DOHH2 (cell line): ENCODE results near the gene OGDHL.

ENCODE experiments used
- H3F3A ChIP-seq: fragments of 200-600 bp; sonication (generic), shearing (Covaris generic); 2 replicates; pipeline ENCODE4 v1.6.0; 2016; ENCODE audit warnings: antibody characterized with exemption, mild to moderate bottlenecking; ENCODE audit not compliant: control insufficient read depth, insufficient read depth
- H3K27ac ChIP-seq: fragments of 200-600 bp; sonication (generic); 2 replicates; pipeline ENCODE4 v1.5.1; 2014; ENCODE audit warnings: low read depth, mild to moderate bottlenecking, low read length, moderate library complexity
- H3K27me3 ChIP-seq: fragments of 200-600 bp; sonication (generic); 2 replicates; pipeline ENCODE4 v1.6.1; 2014; ENCODE audit warnings: mild to moderate bottlenecking, low read length, mixed read lengths; ENCODE audit not compliant: control insufficient read depth
- H3K36me3 ChIP-seq: fragments of 200-600 bp; sonication (generic); 2 replicates; pipeline ENCODE4 v1.6.1; 2014; ENCODE audit warnings: mild to moderate bottlenecking, low read length, moderate library complexity, mixed read lengths; ENCODE audit not compliant: control insufficient read depth
- H3K4me1 ChIP-seq: fragments of 200-600 bp; sonication (generic); 2 replicates; pipeline ENCODE4 v1.6.1; 2014; ENCODE audit warnings: mild to moderate bottlenecking, low read length, mixed read lengths; ENCODE audit not compliant: control insufficient read depth
- H3K4me2 ChIP-seq: fragments of 200-600 bp; sonication (generic); 2 replicates; pipeline ENCODE4 v1.6.0; 2014; ENCODE audit warnings: mild to moderate bottlenecking, low read length, moderate library complexity
- H3K4me3 ChIP-seq: fragments of 200-600 bp; sonication (generic); 2 replicates; pipeline ENCODE4 v1.5.1; 2014; ENCODE audit warnings: mild to moderate bottlenecking, low read length, mixed read lengths
- H3K79me2 ChIP-seq: fragments of 200-600 bp; sonication (generic); 2 replicates; pipeline ENCODE4 v1.6.1; 2014; ENCODE audit warnings: mild to moderate bottlenecking, low read length, mixed read lengths; ENCODE audit not compliant: control insufficient read depth
- H3K9me2 ChIP-seq: fragments of 200-600 bp; sonication (generic); replicated peaks from 2 replicates; pipeline ENCODE4 v1.6.1; 2014; ENCODE audit warnings: mild to moderate bottlenecking, low read length, mixed read lengths; ENCODE audit not compliant: control insufficient read depth
- H3K9me3 ChIP-seq: fragments of 200-600 bp; sonication (generic); 2 replicates; pipeline ENCODE4 v1.6.1; 2014; ENCODE audit warnings: antibody characterized with exemption, low read length, mixed read lengths; ENCODE audit not compliant: control insufficient read depth, insufficient read depth
- H4K20me1 ChIP-seq: fragments of 200-600 bp; sonication (generic); 2 replicates; pipeline ENCODE4 v1.6.0; 2014; ENCODE audit warnings: low read depth, mild to moderate bottlenecking, antibody characterized with exemption, low read length, moderate library complexity; ENCODE audit not compliant: control insufficient read depth, insufficient read depth
- CTCF ChIP-seq: fragments of 200-600 bp; sonication (generic); IDR thresholded peaks from one replicate; pipeline ENCODE4 v1.5.1; 2014; ENCODE audit warnings: antibody characterized with exemption, mild to moderate bottlenecking, low read depth, low read length; ENCODE audit not compliant: poor library complexity, severe bottlenecking
- EZH2phosphoT487 ChIP-seq: fragments of 200-600 bp; sonication (generic); IDR thresholded peaks from 2 replicates; pipeline ENCODE4 v1.6.1; 2017; ENCODE audit warnings: borderline replicate concordance, mild to moderate bottlenecking, antibody characterized with exemption, low read length, moderate library complexity, mixed read lengths

The OGDHL gene

GRCh38 chr10:49767752-49768151, 5.6 kb upstream of the OGDHL start:
- H3K4me1 ChIP-seq: peaks cover 6% of the 10 kb centered on the region
- no peaks in the 10 kb centered on the region for H4K20me1 ChIP-seq
- no peak overlapping the region for H3K4me2 ChIP-seq
- no peaks in the 10 kb centered on the region for H3K79me2 ChIP-seq
- H3K36me3 ChIP-seq: no peaks in the 10 kb centered on the region
- H3F3A ChIP-seq: no peaks in the 10 kb centered on the region
- H3K4me3 ChIP-seq: no peak overlapping the region
- 0 out of 2 replicates have a peak, but pooled peaks cover under 1% of the 10 kb centered on the region for H3K27me3 ChIP-seq
- TF ChIP-seq EZH2phosphoT487: no peak
- no peak for TF ChIP-seq CTCF
- H3K27ac ChIP-seq: no peak overlapping the region
- no peaks in the 10 kb centered on the region for H3K9me2 ChIP-seq
- H3K9me3 ChIP-seq: no peaks in the 10 kb centered on the region

GRCh38 chr10:49766484-49766883, 4.4 kb upstream of the OGDHL start:
- Histone ChIP-seq H3K4me1 (peaks cover 12% of the 10 kb centered on the region), H3K79me2 (peaks cover 3% of the 10 kb centered on the region; the same call in 1 of the 2 replicates), H3K4me3 (no peak overlapping the region), H3K9me2 (no peaks in the 10 kb centered on the region), H4K20me1 (no peaks in the 10 kb centered on the region), H3K27me3 (peaks cover 4% of the 10 kb centered on the region; the same call in 1 of the 2 replicates), H3K36me3 (no peaks in the 10 kb centered on the region), H3K9me3 (no peaks in the 10 kb centered on the region), H3F3A (no peaks in the 10 kb centered on the region), H3K4me2 (no peak overlapping the region), H3K27ac (no peak overlapping the region)
- TF ChIP-seq EZH2phosphoT487 (no peak), CTCF (no peak)

GRCh38 chr10:49762566-49762877, 399 bp upstream of the OGDHL start:
- Histone ChIP-seq H3K4me1 (peaks cover 9% of the 10 kb centered on the region; the same call in 1 of the 2 replicates), H3K27ac (no peak overlapping the region), H3K4me2 (peak overlapping the region; percentile 70), H3K9me3 (no peaks in the 10 kb centered on the region), H4K20me1 (no peaks in the 10 kb centered on the region), H3K27me3 (peaks cover 4% of the 10 kb centered on the region; the same call in 1 of the 2 replicates), H3K4me3 (peak overlapping the region; percentile 69), H3K79me2 (peaks cover 6% of the 10 kb centered on the region; the same call in 1 of the 2 replicates), H3K36me3 (no peaks in the 10 kb centered on the region), H3K9me2 (no peaks in the 10 kb centered on the region), H3F3A (no peaks in the 10 kb centered on the region)
- TF ChIP-seq CTCF (no peak), EZH2phosphoT487 (no peak)
